OCI-LY7 (cell line): Measurements from ENCODE around the gene MRPL42.

Experiments
- EZH2phosphoT487 ChIP-seq: fragments of 200-600 bp; sonication (generic); IDR thresholded peaks from 2 replicates; pipeline ENCODE4 v1.6.1; 2018; ENCODE audit warnings: low read depth, borderline replicate concordance, mild to moderate bottlenecking, mixed run types, antibody characterized with exemption, low read length, moderate library complexity, mixed read lengths
- TF ChIP-seq, protein P1 (sequence below): fragments of 200-600 bp; sonication (generic); conservative IDR thresholded peaks from 2 replicates; pipeline ENCODE4 v1.5.1; 2014; ENCODE audit warnings: mild to moderate bottlenecking, antibody characterized with exemption, low read length, moderate library complexity, mixed read lengths

DNA sequence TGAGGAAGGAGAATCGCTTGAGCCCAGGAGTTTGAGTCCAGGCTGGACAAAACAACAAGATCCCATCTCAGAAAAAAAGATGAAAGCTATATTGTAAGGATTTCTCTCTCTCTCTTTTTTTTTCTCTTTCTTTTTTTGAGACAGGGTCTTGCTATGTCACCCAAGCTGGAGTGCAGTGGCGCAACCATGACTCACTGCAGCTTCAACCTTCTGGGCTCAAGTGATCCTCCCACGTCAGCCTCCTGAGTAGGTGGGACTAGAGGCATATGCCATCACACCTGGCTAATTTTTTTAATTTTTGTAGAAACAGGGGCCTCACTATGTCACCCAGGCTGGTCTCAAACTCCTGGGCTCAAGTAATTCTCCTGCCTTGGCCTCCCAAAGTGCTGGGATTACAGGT, 5.8 kb upstream of the MRPL42 start:
- TF ChIP-seq, protein P1, sequence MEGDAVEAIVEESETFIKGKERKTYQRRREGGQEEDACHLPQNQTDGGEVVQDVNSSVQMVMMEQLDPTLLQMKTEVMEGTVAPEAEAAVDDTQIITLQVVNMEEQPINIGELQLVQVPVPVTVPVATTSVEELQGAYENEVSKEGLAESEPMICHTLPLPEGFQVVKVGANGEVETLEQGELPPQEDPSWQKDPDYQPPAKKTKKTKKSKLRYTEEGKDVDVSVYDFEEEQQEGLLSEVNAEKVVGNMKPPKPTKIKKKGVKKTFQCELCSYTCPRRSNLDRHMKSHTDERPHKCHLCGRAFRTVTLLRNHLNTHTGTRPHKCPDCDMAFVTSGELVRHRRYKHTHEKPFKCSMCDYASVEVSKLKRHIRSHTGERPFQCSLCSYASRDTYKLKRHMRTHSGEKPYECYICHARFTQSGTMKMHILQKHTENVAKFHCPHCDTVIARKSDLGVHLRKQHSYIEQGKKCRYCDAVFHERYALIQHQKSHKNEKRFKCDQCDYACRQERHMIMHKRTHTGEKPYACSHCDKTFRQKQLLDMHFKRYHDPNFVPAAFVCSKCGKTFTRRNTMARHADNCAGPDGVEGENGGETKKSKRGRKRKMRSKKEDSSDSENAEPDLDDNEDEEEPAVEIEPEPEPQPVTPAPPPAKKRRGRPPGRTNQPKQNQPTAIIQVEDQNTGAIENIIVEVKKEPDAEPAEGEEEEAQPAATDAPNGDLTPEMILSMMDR: no peak
- no peak for TF ChIP-seq EZH2phosphoT487
